NT2/D1 (cell line): ENCODE results near the gene INTS12.

Source experiments
- YY1 ChIP-seq: IDR thresholded peaks from 2 replicates; pipeline ENCODE4 v1.6.1; 2011; ENCODE audit not compliant: insufficient read length, insufficient read depth
- ZNF274 ChIP-seq: IDR thresholded peaks from 2 replicates; pipeline ENCODE4 v1.6.1; 2011; ENCODE audit warnings: mild to moderate bottlenecking, low read depth, low read length

- no peak for TF ChIP-seq ZNF274
- no peak for TF ChIP-seq YY1
These were observed 4.3 kb upstream of the INTS12 start for GRCh38 chr4:105712766-105713165.
